Gastroesophageal sphincter (tissue), 3 donors: ENCODE measurements around the gene HDAC4.

Experiments
- POLR2A ChIP-seq, 2 donors: fragments of 450-650 bp; IDR thresholded peaks; one replicate each; pipeline ENCODE4 v1.6.1; 2017; ENCODE audit warnings: antibody characterized with exemption in 2 of 2, mild to moderate bottlenecking in 2 of 2, moderate library complexity in 1 of 2
- TF ChIP-seq, protein P1 (sequence below), 4 experiments: fragments of 200-600 bp in 2 of 4; fragments of 450-650 bp in 2 of 4; sonication (generic) in 1 of 4; IDR thresholded peaks; one replicate each; pipeline ENCODE4 v1.5.1; 2017 to 2019; ENCODE audit warnings: antibody characterized with exemption in 4 of 4, mild to moderate bottlenecking in 2 of 4, moderate library complexity in 2 of 4

DNA sequence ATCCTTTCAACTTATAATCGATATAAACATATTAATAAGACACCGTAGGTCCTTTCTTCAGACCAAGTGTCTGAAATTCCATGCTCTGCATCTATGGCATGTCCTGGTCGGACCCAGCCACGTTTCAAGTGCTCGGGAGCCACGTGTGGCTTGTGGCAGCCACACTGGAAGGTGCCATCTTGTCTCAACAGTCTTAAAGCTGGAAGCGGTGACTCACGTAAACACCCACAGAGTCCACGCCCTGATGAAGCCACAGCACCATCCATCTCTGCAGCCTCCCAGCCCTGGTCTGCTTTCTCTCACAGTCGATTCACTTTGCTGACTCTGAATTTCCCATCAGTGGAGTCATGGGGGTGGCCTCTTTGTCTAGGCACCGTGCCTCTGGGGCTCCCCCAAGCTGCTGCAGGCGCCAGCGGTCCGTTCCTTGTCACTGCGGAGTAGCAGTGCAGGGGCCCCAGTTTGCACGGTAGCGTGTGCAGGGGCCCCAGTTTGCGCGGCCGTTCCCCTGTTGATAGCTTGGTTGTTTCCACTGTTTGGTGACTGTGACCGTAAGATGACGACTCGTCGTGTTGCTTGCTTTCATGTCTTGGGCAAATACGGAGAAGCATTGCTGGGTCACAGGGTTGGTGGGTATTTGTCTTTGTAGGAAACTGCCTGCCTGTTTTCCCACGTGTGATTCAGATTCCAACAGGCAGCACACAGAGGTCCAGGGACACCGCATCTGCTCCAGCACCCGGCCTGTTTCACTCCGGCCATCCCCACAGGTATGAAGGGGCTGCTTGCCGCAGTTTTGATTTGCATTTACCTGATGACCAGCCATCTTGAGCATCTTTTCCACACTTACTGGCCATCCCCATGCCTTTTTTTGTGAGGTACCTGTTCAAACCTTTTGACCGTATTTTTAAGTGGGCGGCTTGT lies 240.3 kb downstream of the HDAC4 start:
- TF ChIP-seq, protein P1, sequence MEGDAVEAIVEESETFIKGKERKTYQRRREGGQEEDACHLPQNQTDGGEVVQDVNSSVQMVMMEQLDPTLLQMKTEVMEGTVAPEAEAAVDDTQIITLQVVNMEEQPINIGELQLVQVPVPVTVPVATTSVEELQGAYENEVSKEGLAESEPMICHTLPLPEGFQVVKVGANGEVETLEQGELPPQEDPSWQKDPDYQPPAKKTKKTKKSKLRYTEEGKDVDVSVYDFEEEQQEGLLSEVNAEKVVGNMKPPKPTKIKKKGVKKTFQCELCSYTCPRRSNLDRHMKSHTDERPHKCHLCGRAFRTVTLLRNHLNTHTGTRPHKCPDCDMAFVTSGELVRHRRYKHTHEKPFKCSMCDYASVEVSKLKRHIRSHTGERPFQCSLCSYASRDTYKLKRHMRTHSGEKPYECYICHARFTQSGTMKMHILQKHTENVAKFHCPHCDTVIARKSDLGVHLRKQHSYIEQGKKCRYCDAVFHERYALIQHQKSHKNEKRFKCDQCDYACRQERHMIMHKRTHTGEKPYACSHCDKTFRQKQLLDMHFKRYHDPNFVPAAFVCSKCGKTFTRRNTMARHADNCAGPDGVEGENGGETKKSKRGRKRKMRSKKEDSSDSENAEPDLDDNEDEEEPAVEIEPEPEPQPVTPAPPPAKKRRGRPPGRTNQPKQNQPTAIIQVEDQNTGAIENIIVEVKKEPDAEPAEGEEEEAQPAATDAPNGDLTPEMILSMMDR (IDR thresholded peaks at IDR 0.05): no peak
- TF ChIP-seq POLR2A (IDR thresholded peaks at IDR 0.05): no peak
